Hematopoietic multipotent progenitor cell treated with erythropoietin and hydrocortisone succinate and interleukin-3 and kit ligand, for 6 days (in vitro differentiated cells): ENCODE data around the gene ANKRD34A.

Experiments used
- DNase-seq: peaks from one replicate; pipeline ENCODE4 v3.0.0-alpha.2; 2015

The ANKRD34A gene

GRCh38 chr1:145965119-145965744 lies 857 bp upstream of the ANKRD34A start:
- DNase-seq = no peak

DNA sequence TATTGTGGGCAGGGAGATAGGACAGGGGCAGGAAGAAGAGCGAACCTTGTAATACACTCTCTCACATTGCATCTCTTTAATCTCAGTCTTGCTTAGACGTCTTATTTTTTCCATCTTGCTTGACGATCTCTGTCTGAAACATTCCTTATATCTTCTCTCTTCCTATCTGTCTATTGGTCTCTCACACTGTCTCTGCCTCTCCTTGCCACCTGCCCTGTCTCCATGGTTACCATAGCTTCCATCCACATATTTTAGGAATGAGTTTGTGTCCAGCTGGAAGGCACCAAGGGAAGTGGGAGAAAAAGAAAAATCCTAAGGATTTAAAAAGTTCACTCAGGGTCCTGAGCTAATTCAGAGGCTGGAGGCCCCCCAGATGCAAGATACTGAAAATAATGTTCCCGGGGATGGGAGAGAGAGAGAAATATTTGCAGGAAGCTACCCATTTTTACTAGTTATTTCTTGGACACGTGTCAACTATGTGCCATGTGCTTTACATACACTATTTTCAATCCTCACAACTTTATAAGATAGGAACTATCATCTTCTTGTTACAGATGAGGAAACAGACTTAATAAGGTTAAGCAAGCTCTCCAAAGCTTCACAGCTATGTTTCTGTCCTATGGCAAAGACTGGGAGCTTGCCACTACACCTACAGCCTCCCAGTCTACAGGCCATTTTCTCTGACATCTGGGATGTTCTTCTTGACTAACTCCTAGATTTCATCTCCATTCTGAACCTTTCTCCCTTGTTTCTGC lies 933 bp downstream of the ANKRD34A start:
- DNase-seq = peak; percentile 36

- no peak for DNase-seq
Observed at GRCh38 chr1:145962157-145963102, 1.9 kb downstream of the ANKRD34A start.

- peak; percentile 59 for DNase-seq
Observed at GRCh38 chr1:145961425-145962156, 2.8 kb downstream of the ANKRD34A start.

GRCh38 chr1:145961109-145961424 lies 3.3 kb downstream of the ANKRD34A start:
- no peak for DNase-seq

DNA sequence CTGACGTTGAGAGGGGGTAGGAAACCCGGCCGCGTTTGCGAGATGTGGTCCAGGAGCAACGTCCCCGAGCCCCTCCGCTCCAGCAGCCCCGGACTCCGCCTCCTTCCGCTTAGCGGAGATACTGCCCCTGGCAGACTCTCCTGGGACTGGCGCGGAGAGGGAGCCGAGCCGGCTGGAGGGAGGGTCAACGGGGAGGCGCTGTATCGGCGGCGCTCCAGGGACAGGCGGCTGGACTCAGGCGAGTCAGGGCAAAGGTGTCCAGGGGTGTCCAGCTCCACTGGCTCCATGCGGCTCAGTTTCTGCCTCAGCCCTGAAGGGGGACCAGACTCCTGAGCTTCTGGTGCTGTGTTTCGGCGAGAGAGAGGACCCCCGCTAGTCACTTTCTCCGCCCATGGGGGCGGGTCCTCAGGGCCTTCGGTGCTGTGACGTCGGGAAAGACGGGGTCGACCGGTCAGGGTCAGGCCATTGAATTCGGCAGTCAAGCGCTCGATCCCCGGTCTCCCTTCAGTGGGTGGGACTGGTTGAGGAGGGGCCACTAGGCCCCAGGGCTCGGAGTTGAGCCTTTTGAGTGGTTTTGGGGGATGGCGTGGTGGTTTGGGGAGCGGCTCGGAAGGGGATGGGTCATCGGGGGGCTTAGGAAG lies 3.8 kb downstream of the ANKRD34A start:
- peak; percentile 81 for DNase-seq

- no peak for DNase-seq
Observed at GRCh38 chr1:145959957-145960467, 4.4 kb downstream of the ANKRD34A start.

DNA sequence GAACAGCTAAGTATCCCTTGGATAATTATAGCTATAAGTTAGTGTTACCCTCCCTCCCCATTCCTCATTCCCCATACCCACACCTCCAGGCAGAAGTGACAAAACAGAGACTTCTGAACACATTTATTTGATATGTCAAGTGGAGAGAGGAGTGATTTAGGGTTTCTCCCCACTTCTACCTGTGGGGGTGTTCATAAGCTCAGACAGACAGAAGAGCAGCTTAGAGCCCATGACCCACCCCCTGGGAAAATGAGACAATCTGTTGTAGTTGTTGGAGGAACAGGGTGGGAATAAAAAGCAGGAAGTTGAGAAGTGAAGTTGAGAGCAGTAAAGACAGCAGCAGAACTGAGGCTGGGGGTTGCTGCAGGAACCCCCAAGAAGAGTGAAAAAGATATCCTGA lies 5.0 kb downstream of the ANKRD34A start:
- no peak for DNase-seq

DNA sequence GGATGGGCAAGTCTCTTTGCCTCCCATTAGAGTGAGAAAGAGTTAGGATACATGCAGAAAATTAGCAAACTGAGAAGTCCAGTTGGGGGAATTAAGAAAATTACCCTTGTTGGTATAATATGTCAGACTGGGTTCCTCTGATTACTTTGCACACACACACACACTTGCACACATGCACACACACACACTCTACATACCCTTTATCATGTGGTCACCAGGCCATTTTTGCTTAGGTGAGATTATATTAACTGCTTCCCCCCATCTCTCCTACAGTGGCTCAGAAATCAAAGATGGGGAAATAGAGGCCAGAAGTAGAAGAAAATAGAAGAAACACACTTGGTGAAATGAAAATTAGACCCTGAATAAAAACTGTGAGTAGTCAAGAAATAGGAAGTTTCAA lies 5.6 kb downstream of the ANKRD34A start:
- no peak for DNase-seq

- DNase-seq = peak; percentile 100
Observed at GRCh38 chr1:145957443-145958319, 6.7 kb downstream of the ANKRD34A start, which contains the start of gene LIX1L. TSS of gene LIX1L (minus strand) at chr1:145958017. CDS start at chr1:145957927, 90 bp downstream.

- no peak for DNase-seq
Observed at GRCh38 chr1:145956781-145957442, 7.5 kb downstream of the ANKRD34A start.

DNA sequence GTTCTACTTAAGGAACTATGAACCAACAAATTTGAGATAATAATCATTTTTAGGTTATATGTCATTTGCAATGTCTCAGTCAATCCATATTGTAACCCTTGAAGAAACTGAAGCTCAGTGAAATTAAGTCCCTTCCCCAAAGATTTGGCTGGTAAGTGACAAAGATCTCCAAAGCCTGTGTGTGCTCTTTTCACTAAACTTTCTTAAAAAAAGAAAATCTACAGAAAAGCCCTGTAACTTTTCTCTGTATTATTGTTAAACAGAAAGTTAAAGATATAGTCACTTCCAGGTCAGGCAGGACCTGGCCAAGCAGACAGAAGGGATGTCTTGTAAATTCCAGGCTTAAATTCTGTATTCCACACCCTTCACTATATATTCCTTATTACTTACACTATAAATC lies 8.0 kb downstream of the ANKRD34A start:
- no peak for DNase-seq

GRCh38 chr1:145955436-145955835 lies 8.9 kb downstream of the ANKRD34A start:
- no peak for DNase-seq

GRCh38 chr1:145953861-145954260 lies 10.5 kb downstream of the ANKRD34A start:
- no peak for DNase-seq

- no peak for DNase-seq
Observed at GRCh38 chr1:145952903-145953302, 11.5 kb downstream of the ANKRD34A start.

DNA sequence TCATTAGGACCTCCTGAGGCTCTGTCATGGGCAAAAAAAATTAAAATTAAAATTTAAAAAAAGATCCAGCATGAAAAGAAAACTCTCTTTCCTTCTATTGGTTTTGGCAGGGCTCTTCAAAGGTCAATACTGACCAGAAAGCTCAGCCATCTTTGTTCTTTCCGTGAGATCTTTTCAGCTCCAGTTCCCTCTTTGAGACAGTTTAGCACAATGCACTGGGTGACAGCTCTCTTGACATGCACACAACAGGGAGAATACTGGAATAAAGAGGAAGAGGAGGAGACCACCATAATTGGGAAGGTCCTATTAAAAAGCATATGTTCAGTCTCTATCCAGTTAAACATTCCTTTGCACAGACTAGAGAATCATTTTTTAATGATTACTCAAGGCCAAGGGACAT lies 12.8 kb downstream of the ANKRD34A start:
- no peak for DNase-seq

DNA sequence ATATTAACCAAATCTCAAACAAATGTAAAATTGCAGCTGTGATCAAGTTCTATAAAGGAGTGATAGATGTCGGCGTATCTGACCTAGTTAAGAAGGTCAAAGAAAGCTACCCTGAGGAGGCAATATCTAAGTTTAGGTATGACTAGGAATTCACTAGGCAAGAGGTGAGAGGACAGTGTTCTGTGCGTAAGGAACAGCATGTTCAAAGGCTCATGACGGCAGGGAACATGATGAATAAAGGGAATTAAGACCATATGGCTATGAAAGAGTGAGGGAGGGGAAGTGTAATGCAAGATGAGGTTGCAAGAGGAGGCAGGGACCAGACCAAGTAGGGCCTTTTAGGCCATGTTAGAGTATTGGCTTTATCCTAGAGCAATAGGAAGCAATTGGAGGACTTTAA lies 15.2 kb downstream of the ANKRD34A start:
- DNase-seq = no peak

- DNase-seq = no peak
Observed at GRCh38 chr1:145947551-145947950, 16.8 kb downstream of the ANKRD34A start.

- DNase-seq = no peak
Observed at GRCh38 chr1:145946477-145946986, 17.8 kb downstream of the ANKRD34A start.

DNA sequence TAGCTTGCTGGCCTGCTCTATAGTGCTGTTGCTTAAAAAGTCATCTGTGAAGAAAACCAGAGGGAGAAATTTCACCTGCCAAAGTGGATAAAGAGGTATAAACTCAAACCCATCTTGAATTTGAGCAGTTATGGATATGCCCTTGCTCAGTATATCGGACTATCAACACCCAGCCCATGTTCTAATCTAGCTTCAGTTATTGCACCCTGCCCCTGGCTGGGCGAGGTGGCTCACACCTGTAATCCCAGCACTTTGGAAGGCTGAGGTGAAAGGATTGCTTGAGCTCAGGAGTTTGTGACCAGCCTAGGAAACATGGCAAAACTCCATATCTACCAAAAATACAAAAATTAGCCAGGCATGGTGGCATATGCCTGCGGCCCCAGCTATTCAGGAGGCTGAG lies 19.8 kb downstream of the ANKRD34A start:
- no peak for DNase-seq
